AG09309 (cell line): ENCODE results near the gene ZNF862.

Experiments used
- DNase-seq: peaks from one replicate; pipeline ENCODE4 v3.0.0-alpha.2; 2010; ENCODE audit warnings: low read depth
- H3K4me3 ChIP-seq: 2 replicates; pipeline ENCODE4 v1.5.1; 2011; ENCODE audit warnings: mild to moderate bottlenecking, low read depth, low read length, moderate library complexity; ENCODE audit not compliant: control insufficient read depth
- CTCF ChIP-seq: IDR thresholded peaks from 2 replicates; pipeline ENCODE4 v1.5.1; 2011; ENCODE audit warnings: mild to moderate bottlenecking, low read depth, low read length, inconsistent platforms; ENCODE audit not compliant: insufficient read depth, control insufficient read depth; ENCODE audit errors: missing control alignments

Gene ZNF862

GRCh38 chr7:149856583-149856982 is 18.4 kb downstream of the ZNF862 start:
- no peak for DNase-seq
- no peak overlapping the region for H3K4me3 ChIP-seq
- TF ChIP-seq CTCF = no peak

- TF ChIP-seq CTCF = no peak
- DNase-seq = no peak
- H3K4me3 ChIP-seq = no peak overlapping the region
Measured at GRCh38 chr7:149859369-149859768, 21.2 kb downstream of the ZNF862 start.

GRCh38 chr7:149859876-149860275 is 21.7 kb downstream of the ZNF862 start:
- no peak overlapping the region for H3K4me3 ChIP-seq
- no peak for DNase-seq
- no peak for TF ChIP-seq CTCF

- H3K4me3 ChIP-seq = no peak overlapping the region
- DNase-seq = no peak
- TF ChIP-seq CTCF = peak; percentile 6
Measured at GRCh38 chr7:149860821-149861727, 22.9 kb downstream of the ZNF862 start.

GRCh38 chr7:149861728-149862045 is 23.5 kb downstream of the ZNF862 start:
- DNase-seq = no peak
- H3K4me3 ChIP-seq = no peak overlapping the region
- no peak for TF ChIP-seq CTCF

- TF ChIP-seq CTCF = no peak
- DNase-seq = no peak
- H3K4me3 ChIP-seq = no peak overlapping the region
Measured at GRCh38 chr7:149862156-149862555, 24.0 kb downstream of the ZNF862 start.
